Measurements from ENCODE around the gene ITGA11.

DNA sequence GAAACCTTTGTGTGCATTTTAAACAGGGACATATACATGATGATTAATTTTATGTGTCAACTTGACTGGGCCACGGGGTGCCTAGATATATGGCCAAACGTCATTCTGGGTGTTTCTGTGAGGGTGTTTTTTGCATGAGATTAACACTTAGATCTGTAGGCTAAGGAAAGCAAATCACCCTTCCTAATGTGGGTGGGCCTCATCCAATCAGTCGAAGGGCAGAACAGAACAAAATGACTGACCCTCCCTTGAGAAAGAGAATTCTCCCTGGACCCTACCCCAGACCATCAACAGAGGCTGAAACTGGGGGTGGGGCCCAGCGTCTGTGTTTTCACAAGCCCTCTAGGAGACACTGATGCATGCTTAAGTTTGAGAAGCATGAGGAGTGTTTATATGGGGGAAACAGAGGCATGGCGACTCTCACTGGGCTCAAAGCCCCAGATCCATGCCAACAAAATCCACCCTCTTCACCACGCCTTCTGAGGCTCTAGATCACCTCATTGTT, 56.2 kb downstream of the ITGA11 start:
- TF ChIP-seq EZH2 (IDR thresholded peaks at IDR 0.05; ENCODE audit: insufficient read depth, low read length) (no peak), CTCF (IDR thresholded peaks at IDR 0.05; ENCODE audit: insufficient read depth, low read depth, low read length) (no peak)
